A549 (cell line): ENCODE data around the gene LSM7.

Experiments used
- CEBPB ChIP-seq, 2 experiments: fragments of >200 bp in 1 of 2; sonication (Bioruptor Twin) in 1 of 2; formaldehyde crosslinking in 1 of 2; IDR thresholded peaks; 2 replicates each; pipeline ENCODE4 v1.6.1; 2012 to 2016
- CTCF ChIP-seq: fragments of >200 bp; sonication (Bioruptor Twin); formaldehyde crosslinking; IDR thresholded peaks from 3 replicates; pipeline ENCODE4 v1.5.1; 2016

DNA sequence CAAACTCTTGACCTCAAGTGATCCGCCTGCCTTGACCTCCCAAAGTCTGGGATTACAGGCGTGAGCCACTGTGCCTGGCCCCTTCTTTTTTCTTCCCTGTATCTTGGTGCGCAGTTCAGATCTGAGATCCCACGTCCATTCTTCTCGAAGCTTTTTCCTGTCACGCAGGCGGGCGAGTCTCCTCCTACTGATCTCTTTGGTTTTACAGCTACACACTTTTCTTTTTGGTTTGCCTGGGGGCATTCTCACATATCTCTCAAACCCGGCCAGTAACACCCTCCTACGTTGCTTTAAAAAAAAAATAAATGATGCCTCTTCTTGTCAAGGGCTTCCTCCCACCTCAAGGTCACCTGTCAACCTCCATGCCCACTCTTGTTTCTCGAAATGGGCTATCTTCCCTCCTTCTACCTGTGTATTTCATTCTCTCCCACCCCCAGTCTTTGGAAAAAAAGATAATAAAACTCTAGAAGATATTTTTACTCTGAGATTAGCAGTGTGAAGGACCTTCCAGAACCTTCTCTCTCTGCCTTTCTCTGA is 43.8 kb upstream of the LSM7 start:
- no peak for TF ChIP-seq CEBPB (IDR thresholded peaks at IDR 0.05)
- no peak for TF ChIP-seq CTCF
